Caco-2 (cell line): Measurements from ENCODE around the gene DNPEP. TPM values are rescaled to one million over a fixed set of nuclear protein-coding genes. Genes with fewer than 3 reads are reported as not detected.

Source experiments
- BruUV-seq: library from RNA; stranded (reverse); fragments of 400-500 nt; replicated peaks from 2 replicates; lab custom pipeline; 2021; lab: Mats Ljungman, UMichigan
- CTCF ChIA-PET: fragments of 300-600 bp; sonication (Branson Sonifier 250); formaldehyde crosslinking; loops from one replicate; lab custom pipeline; 2022; ENCODE audit warnings: antibody characterized with exemption; lab: Charles Lee
- POLR2A ChIA-PET: fragments of 300-600 bp; sonication (Branson Sonifier 250); formaldehyde crosslinking; loops from one replicate; lab custom pipeline; 2022; ENCODE audit warnings: antibody characterized with exemption; lab: Charles Lee
- DNase-seq, 2 experiments: peaks; one replicate each; pipeline versions ENCODE4 v3.0.0 to v3.0.0-alpha.2; 2020 to 2022
- H3K27me3 ChIP-seq: replicated peaks from 2 replicates; pipeline ENCODE4 v1.6.0; 2011; ENCODE audit warnings: low read length; ENCODE audit not compliant: control insufficient read depth, insufficient read depth
- H3K36me3 ChIP-seq: 2 replicates; pipeline ENCODE4 v1.5.1; 2011; ENCODE audit warnings: low read length; ENCODE audit not compliant: control insufficient read depth, insufficient read depth
- H3K4me1 ChIP-seq: fragments of 250-450 bp; sonication (Bioruptor Pico); 2 replicates; pipeline ENCODE4 v1.5.1; 2020; ENCODE audit warnings: mild to moderate bottlenecking
- H3K4me3 ChIP-seq: 2 replicates; pipeline ENCODE4 v1.5.1; 2011; ENCODE audit warnings: low read depth, mild to moderate bottlenecking, control low read depth, low read length
- H3K9me3 ChIP-seq: fragments of 250-450 bp; sonication (Bioruptor Pico); 2 replicates; pipeline ENCODE4 v1.5.1; 2020; ENCODE audit warnings: mild to moderate bottlenecking, moderate library complexity
- H3K27ac Mint-ChIP-seq: one replicate; pipeline ENCODE4 v1.8.0; 2022; ENCODE audit warnings: mixed read lengths; ENCODE audit not compliant: unreplicated experiment
- H3K27me3 Mint-ChIP-seq: one replicate; pipeline ENCODE4 v1.8.0; 2022; ENCODE audit warnings: mixed read lengths; ENCODE audit not compliant: insufficient read depth, unreplicated experiment
- H3K36me3 Mint-ChIP-seq: one replicate; pipeline ENCODE4 v1.8.0; 2022; ENCODE audit warnings: mild to moderate bottlenecking, mixed read lengths; ENCODE audit not compliant: insufficient read depth, unreplicated experiment
- H3K4me1 Mint-ChIP-seq: one replicate; pipeline ENCODE4 v1.8.0; 2022; ENCODE audit warnings: low read depth, mixed read lengths; ENCODE audit not compliant: unreplicated experiment
- H3K4me3 Mint-ChIP-seq: one replicate; pipeline ENCODE4 v1.8.0; 2022; ENCODE audit warnings: mild to moderate bottlenecking, moderate library complexity, mixed read lengths; ENCODE audit not compliant: unreplicated experiment
- H3K9me3 Mint-ChIP-seq: one replicate; pipeline ENCODE4 v1.8.0; 2022; ENCODE audit warnings: mixed read lengths; ENCODE audit not compliant: unreplicated experiment
- CTCF ChIP-seq, 2 experiments: fragments of 200-600 bp in 1 of 2; IDR thresholded peaks; 1 replicate in 1 of 2; 2 replicates in 1 of 2; pipeline versions ENCODE4 v1.5.1 to v1.8.0; 2011 to 2022; ENCODE audit warnings: antibody characterized with exemption in 1 of 2, control low read depth in 1 of 2, inconsistent platforms in 1 of 2, low read depth in 1 of 2, low read length in 1 of 2, mild to moderate bottlenecking in 1 of 2, moderate library complexity in 1 of 2; ENCODE audit not compliant: insufficient read depth in 1 of 2, severe bottlenecking in 1 of 2, unreplicated experiment in 1 of 2
- intact Hi-C: fragments of 100-400 bp; cut with micrococcal nuclease; formaldehyde crosslinking; loops from one replicate; pipeline ENCODE4 v1.10.0; 2022; ENCODE audit not compliant: unreplicated experiment
- total RNA-seq: library from RNA; stranded (reverse); gene quantifications from 2 replicates; pipeline ENCODE4 v1.2.3, GENCODE V29; 2022

Gene DNPEP
- total RNA-seq, 1 experiment from 2014 or later = 102 TPM

GRCh38 chr2:219325657-219326315, 61.9 kb downstream of the DNPEP start:
- no peak overlapping the region for H3K4me3 ChIP-seq
- no peak for TF ChIP-seq CTCF (IDR thresholded peaks at IDR 0.05; ENCODE audit: insufficient read depth in 1 of 2, low read depth in 1 of 2, low read length in 1 of 2, severe bottlenecking in 1 of 2, unreplicated experiment in 1 of 2)
- H3K27ac Mint-ChIP-seq = no peak overlapping the region
- H3K27me3 Mint-ChIP-seq = peaks cover 14% of the 10 kb centered on the region
- H3K36me3 Mint-ChIP-seq = no peaks in the 10 kb centered on the region
- CTCF ChIA-PET = no interaction called here
- no peaks in the 10 kb centered on the region for H3K9me3 ChIP-seq
- no peak overlapping the region for H3K4me3 Mint-ChIP-seq
- BruUV-seq = no TSS peak
- H3K36me3 ChIP-seq = no peaks in the 10 kb centered on the region
- no peaks in the 10 kb centered on the region for H3K9me3 Mint-ChIP-seq
- H3K4me1 Mint-ChIP-seq = no peaks in the 10 kb centered on the region
- POLR2A ChIA-PET = interaction anchor here (0.6 kb wide), 1 partner anchor 128 kb away, joined by 3 read pairs; no protein-coding TSS in a partner anchor
- intact Hi-C loops = no loop called here
- H3K4me1 ChIP-seq = no peaks in the 10 kb centered on the region
- no peaks in the 10 kb centered on the region for H3K27me3 ChIP-seq
- DNase-seq = no peak

GRCh38 chr2:219325136-219325535, 62.6 kb downstream of the DNPEP start:
- ChIA-PET CTCF (no interaction called here), POLR2A (interaction anchor here (0.6 kb wide), 1 partner anchor 127 kb away, joined by 3 read pairs; no protein-coding TSS in a partner anchor)
- TF ChIP-seq CTCF (IDR thresholded peaks at IDR 0.05; ENCODE audit: insufficient read depth in 1 of 2, low read depth in 1 of 2, low read length in 1 of 2, severe bottlenecking in 1 of 2, unreplicated experiment in 1 of 2) = no peak
- BruUV-seq = no TSS peak
- H3K36me3 Mint-ChIP-seq = no peaks in the 10 kb centered on the region
- DNase-seq = no peak
- Histone ChIP-seq H3K27me3 (no peaks in the 10 kb centered on the region), H3K36me3 (no peaks in the 10 kb centered on the region), H3K9me3 (no peaks in the 10 kb centered on the region), H3K4me3 (no peak overlapping the region), H3K4me1 (no peaks in the 10 kb centered on the region)
- intact Hi-C loops = no loop called here
- H3K27me3 Mint-ChIP-seq = peaks cover 14% of the 10 kb centered on the region
- H3K9me3 Mint-ChIP-seq = no peaks in the 10 kb centered on the region
- no peak overlapping the region for H3K4me3 Mint-ChIP-seq
- no peak overlapping the region for H3K27ac Mint-ChIP-seq
- H3K4me1 Mint-ChIP-seq = no peaks in the 10 kb centered on the region

GRCh38 chr2:219323434-219323833, 64.3 kb downstream of the DNPEP start:
- no TSS peak for BruUV-seq
- no peak for DNase-seq
- Histone ChIP-seq H3K4me3 (no peak overlapping the region), H3K27me3 (no peaks in the 10 kb centered on the region), H3K9me3 (no peaks in the 10 kb centered on the region), H3K36me3 (no peaks in the 10 kb centered on the region), H3K4me1 (no peaks in the 10 kb centered on the region)
- Mint-ChIP-seq H3K27me3 (peaks cover 14% of the 10 kb centered on the region), H3K36me3 (no peaks in the 10 kb centered on the region), H3K4me3 (no peak overlapping the region), H3K9me3 (no peaks in the 10 kb centered on the region), H3K27ac (no peak overlapping the region), H3K4me1 (no peaks in the 10 kb centered on the region)
- ChIA-PET POLR2A (no interaction called here), CTCF (interaction anchor here (0.6 kb wide), 1 partner anchor 362 kb away, joined by 3 read pairs; no protein-coding TSS in a partner anchor)
- intact Hi-C loops = no loop called here
- no peak for TF ChIP-seq CTCF (IDR thresholded peaks at IDR 0.05; ENCODE audit: insufficient read depth in 1 of 2, low read depth in 1 of 2, low read length in 1 of 2, severe bottlenecking in 1 of 2, unreplicated experiment in 1 of 2)

Other genes with a start within 250 kb of the DNPEP start
- gene NHEJ1, start 227.1 kb downstream of the DNPEP start, total RNA-seq = 28.5 and 29.6 TPM in 2 replicates
- gene SLC23A3, start 217.9 kb downstream of the DNPEP start, total RNA-seq = 6.5 and 7.1 TPM in 2 replicates
- gene CNPPD1, start 211.0 kb downstream of the DNPEP start, total RNA-seq = 59.3 and 62.9 TPM in 2 replicates
- gene RETREG2, start 209.6 kb downstream of the DNPEP start, total RNA-seq = 59.5 and 62.0 TPM in 2 replicates
- gene ZFAND2B, start 181.1 kb downstream of the DNPEP start, total RNA-seq = 37.3 and 41.8 TPM in 2 replicates
- 66.0 and 68.6 TPM in 2 replicates for gene ABCB6, start 169.0 kb downstream of the DNPEP start, total RNA-seq
- gene ATG9A, start 158.3 kb downstream of the DNPEP start, total RNA-seq = 59.6 and 62.9 TPM in 2 replicates
- gene ANKZF1, start 158.1 kb downstream of the DNPEP start, total RNA-seq = 50.7 and 51.5 TPM in 2 replicates
- gene GLB1L, start 142.5 kb downstream of the DNPEP start, total RNA-seq = 3.3 and 4.3 TPM in 2 replicates
- 26.1 and 26.6 TPM in 2 replicates for gene STK16, start 142.4 kb downstream of the DNPEP start, total RNA-seq
- not detected in 2 replicates for gene TUBA4B, start 134.7 kb downstream of the DNPEP start, total RNA-seq
- gene TUBA4A, start 134.0 kb downstream of the DNPEP start, total RNA-seq = 14.9 and 15.6 TPM in 2 replicates
- gene DNAJB2, start 108.5 kb downstream of the DNPEP start, total RNA-seq = 60.6 and 61.2 TPM in 2 replicates
- not detected in 2 replicates for gene PTPRN, start 78.5 kb downstream of the DNPEP start, total RNA-seq
- not detected in 2 replicates for gene RESP18, start 55.2 kb downstream of the DNPEP start, total RNA-seq
- gene DES, start 30.5 kb upstream of the DNPEP start, total RNA-seq = 0.86 TPM in 1 of 2 replicates, not detected in the other
- 17.2 and 18.6 TPM in 2 replicates for gene SPEG, start 46.9 kb upstream of the DNPEP start, total RNA-seq
- 51.0 and 53.7 TPM in 2 replicates for gene GMPPA, start 111.0 kb upstream of the DNPEP start, total RNA-seq
- 0.16 and 0.19 TPM in 2 replicates for gene ASIC4, start 126.6 kb upstream of the DNPEP start, total RNA-seq
- 26.4 and 27.3 TPM in 2 replicates for gene CHPF, start 155.9 kb upstream of the DNPEP start, total RNA-seq
- gene TMEM198, start 156.1 kb upstream of the DNPEP start, total RNA-seq = 8.5 and 9.1 TPM in 2 replicates
- 56.2 and 57.6 TPM in 2 replicates for gene OBSL1, start 183.6 kb upstream of the DNPEP start, total RNA-seq
- 1.5 TPM in 2 replicates for gene INHA, start 184.4 kb upstream of the DNPEP start, total RNA-seq
- 21.7 and 24.3 TPM in 2 replicates for gene STK11IP, start 209.9 kb upstream of the DNPEP start, total RNA-seq
- gene SLC4A3, start 239.7 kb upstream of the DNPEP start, total RNA-seq = 6.1 and 6.2 TPM in 2 replicates